Nephron (organoid): Measurements from ENCODE around the gene IQSEC1.

Source experiments
- H3K27ac Mint-ChIP-seq, 3 experiments: 2 replicates each; pipeline ENCODE4 v1.8.0; 2020; ENCODE audit warnings: mixed read lengths in 3 of 3, mild to moderate bottlenecking in 2 of 3, moderate library complexity in 1 of 3
- H3K27me3 Mint-ChIP-seq: 2 replicates; pipeline ENCODE4 v1.8.0; 2021; ENCODE audit warnings: low read depth, mild to moderate bottlenecking, moderate library complexity, mixed read lengths
- H3K36me3 Mint-ChIP-seq: 2 replicates; pipeline ENCODE4 v1.8.0; 2020; ENCODE audit warnings: low read depth, mixed read lengths
- H3K4me1 Mint-ChIP-seq: 2 replicates; pipeline ENCODE4 v1.8.0; 2020; ENCODE audit warnings: mixed read lengths
- H3K4me3 Mint-ChIP-seq, 3 experiments: 2 replicates each; pipeline ENCODE4 v1.8.0; 2020; ENCODE audit warnings: mild to moderate bottlenecking in 3 of 3, mixed read lengths in 3 of 3, moderate library complexity in 2 of 3
- H3K9me3 Mint-ChIP-seq: 2 replicates; pipeline ENCODE4 v1.8.0; 2020; ENCODE audit warnings: mixed read lengths
- CTCF ChIP-seq, 3 experiments: fragments of 200-600 bp; sonication (generic); IDR thresholded peaks; one replicate each; pipeline ENCODE4 v1.5.0; 2021; ENCODE audit warnings: antibody characterized with exemption in 3 of 3; ENCODE audit not compliant: unreplicated experiment in 3 of 3

IQSEC1 gene

GRCh38 chr3:13012221-13012691, 61.0 kb downstream of the IQSEC1 start:
- no peak for TF ChIP-seq CTCF (IDR thresholded peaks at IDR 0.05; ENCODE audit: unreplicated experiment in 3 of 3)
- Mint-ChIP-seq H3K27ac (no peak overlapping the region), H3K4me1 (peaks cover 56% of the 10 kb centered on the region), H3K4me3 (no peak overlapping the region), H3K9me3 (no peaks in the 10 kb centered on the region), H3K27me3 (peaks cover 28% of the 10 kb centered on the region), H3K36me3 (no peaks in the 10 kb centered on the region)

GRCh38 chr3:13011573-13012220, 61.5 kb downstream of the IQSEC1 start:
- H3K27me3 Mint-ChIP-seq: peaks cover 23% of the 10 kb centered on the region
- no peak overlapping the region for H3K4me3 Mint-ChIP-seq
- H3K36me3 Mint-ChIP-seq: no peaks in the 10 kb centered on the region
- H3K27ac Mint-ChIP-seq: no peak overlapping the region
- no peak for TF ChIP-seq CTCF (IDR thresholded peaks at IDR 0.05; ENCODE audit: unreplicated experiment in 3 of 3)
- H3K4me1 Mint-ChIP-seq: peaks cover 50% of the 10 kb centered on the region
- no peaks in the 10 kb centered on the region for H3K9me3 Mint-ChIP-seq

GRCh38 chr3:13010780-13011572, 62.3 kb downstream of the IQSEC1 start:
- Mint-ChIP-seq H3K9me3 (no peaks in the 10 kb centered on the region), H3K4me1 (peaks cover 44% of the 10 kb centered on the region), H3K27ac (no peak overlapping the region), H3K27me3 (peaks cover 17% of the 10 kb centered on the region), H3K36me3 (no peaks in the 10 kb centered on the region), H3K4me3 (no peak overlapping the region)
- no peak for TF ChIP-seq CTCF (IDR thresholded peaks at IDR 0.05; ENCODE audit: unreplicated experiment in 3 of 3)

- Mint-ChIP-seq H3K27me3 (peaks cover 17% of the 10 kb centered on the region), H3K4me3 (no peak overlapping the region), H3K4me1 (peaks cover 47% of the 10 kb centered on the region), H3K27ac (no peak overlapping the region), H3K9me3 (no peaks in the 10 kb centered on the region), H3K36me3 (no peaks in the 10 kb centered on the region)
- no peak for TF ChIP-seq CTCF (IDR thresholded peaks at IDR 0.05; ENCODE audit: unreplicated experiment in 3 of 3)
Measured at GRCh38 chr3:13009946-13010315, 63.3 kb downstream of the IQSEC1 start.

GRCh38 chr3:13009132-13009945, 63.9 kb downstream of the IQSEC1 start:
- Mint-ChIP-seq H3K27me3 (peaks cover 17% of the 10 kb centered on the region), H3K36me3 (no peaks in the 10 kb centered on the region), H3K4me3 (no peak overlapping the region), H3K27ac (no peak overlapping the region), H3K4me1 (peaks cover 49% of the 10 kb centered on the region), H3K9me3 (no peaks in the 10 kb centered on the region)
- TF ChIP-seq CTCF (IDR thresholded peaks at IDR 0.05; ENCODE audit: unreplicated experiment in 3 of 3): no peak
